Neural cell (in vitro differentiated cells): ENCODE measurements around the gene TMEM92. TPM values are rescaled to one million over a fixed set of nuclear protein-coding genes. Genes with fewer than 3 reads are reported as not detected.

ENCODE experiments used
- H2AFZ ChIP-seq: fragments of 200-600, 300-800 bp; sonication (generic), shearing (Covaris generic); 2 replicates; pipeline ENCODE4 v1.6.0; 2014; ENCODE audit warnings: low read depth, mild to moderate bottlenecking, antibody characterized with exemption, low read length, moderate library complexity
- H3F3A ChIP-seq: fragments of 200-600 bp; shearing (Covaris generic); 2 replicates; pipeline ENCODE4 v1.6.1; 2016; ENCODE audit warnings: mild to moderate bottlenecking, moderate library complexity, mixed read lengths, antibody characterized with exemption, low read length; ENCODE audit not compliant: insufficient read depth, poor library complexity, severe bottlenecking
- H3K27ac ChIP-seq: fragments of 200-600, 300-800 bp; sonication (generic), shearing (Covaris generic); 2 replicates; pipeline ENCODE4 v1.5.1; 2014; ENCODE audit warnings: mild to moderate bottlenecking, low read length, moderate library complexity
- H3K27me3 ChIP-seq: fragments of 300-800, 200-600 bp; sonication (generic), shearing (Covaris generic); 2 replicates; pipeline ENCODE4 v1.6.0; 2014; ENCODE audit warnings: mild to moderate bottlenecking, low read depth, low read length, moderate library complexity; ENCODE audit not compliant: insufficient read depth
- H3K36me3 ChIP-seq: fragments of 300-800, 200-600 bp; sonication (generic), shearing (Covaris generic); 2 replicates; pipeline ENCODE4 v1.5.1; 2014; ENCODE audit warnings: mild to moderate bottlenecking, antibody characterized with exemption, low read length, moderate library complexity; ENCODE audit not compliant: insufficient read depth
- H3K4me2 ChIP-seq: fragments of 300-800, 200-600 bp; sonication (generic), shearing (Covaris generic); 2 replicates; pipeline ENCODE4 v1.6.0; 2014; ENCODE audit warnings: mild to moderate bottlenecking, low read length
- H3K4me3 ChIP-seq: fragments of 300-800, 200-600 bp; sonication (generic), shearing (Covaris generic); 2 replicates; pipeline ENCODE4 v1.5.1; 2014; ENCODE audit warnings: mild to moderate bottlenecking, low read length, moderate library complexity
- H3K79me2 ChIP-seq: fragments of 200-600 bp; shearing (Covaris generic); replicated peaks from 2 replicates; pipeline ENCODE4 v1.6.0; 2014; ENCODE audit warnings: mild to moderate bottlenecking, low read length, moderate library complexity; ENCODE audit not compliant: insufficient read depth
- H3K9ac ChIP-seq: fragments of 300-800, 200-600 bp; sonication (generic), shearing (Covaris generic); 2 replicates; pipeline ENCODE4 v1.6.1; 2016; ENCODE audit warnings: mild to moderate bottlenecking, low read length, mixed read lengths
- H3K9me2 ChIP-seq: fragments of 200-600 bp; shearing (Covaris generic); 2 replicates; pipeline ENCODE4 v1.6.1; 2016; ENCODE audit warnings: mild to moderate bottlenecking, low read length, mixed read lengths; ENCODE audit not compliant: insufficient read depth
- H3K9me3 ChIP-seq: fragments of 200-600, 300-800 bp; sonication (generic), shearing (Covaris generic); 2 replicates; pipeline ENCODE4 v1.6.1; 2016; ENCODE audit warnings: mild to moderate bottlenecking, mixed run types, low read length, moderate library complexity, mixed read lengths
- H4K20me1 ChIP-seq: fragments of 200-600 bp; shearing (Covaris generic); 2 replicates; pipeline ENCODE4 v1.6.1; 2016; ENCODE audit warnings: mild to moderate bottlenecking, mixed run types; ENCODE audit not compliant: insufficient read depth
- EP300 ChIP-seq: fragments of 450-650 bp; conservative IDR thresholded peaks from 2 replicates; pipeline ENCODE4 v1.6.1; 2014; ENCODE audit warnings: antibody characterized with exemption, mild to moderate bottlenecking, moderate library complexity; ENCODE audit not compliant: poor library complexity, severe bottlenecking
- EZH2 ChIP-seq: fragments of 200-600, 300-800 bp; shearing (Covaris generic), sonication (generic); IDR thresholded peaks from 2 replicates; pipeline ENCODE4 v1.6.1; 2014; ENCODE audit warnings: antibody characterized with exemption, low read length, borderline replicate concordance, mild to moderate bottlenecking; ENCODE audit not compliant: insufficient read depth, poor library complexity, severe bottlenecking
- MXI1 ChIP-seq: fragments of 450-650 bp; conservative IDR thresholded peaks from 2 replicates; pipeline ENCODE4 v1.6.1; 2014; ENCODE audit warnings: antibody characterized with exemption, mild to moderate bottlenecking; ENCODE audit not compliant: poor library complexity, severe bottlenecking
- POLR2AphosphoS5 ChIP-seq: IDR thresholded peaks from 2 replicates; pipeline ENCODE4 v1.6.1; 2012
- RAD21 ChIP-seq: fragments of 450-650 bp; conservative IDR thresholded peaks from 2 replicates; pipeline ENCODE4 v1.6.1; 2014; ENCODE audit warnings: antibody characterized with exemption, mild to moderate bottlenecking, moderate library complexity
- REST ChIP-seq: IDR thresholded peaks from 2 replicates; pipeline ENCODE4 v1.6.1; 2012; ENCODE audit warnings: borderline replicate concordance
- SMC3 ChIP-seq: fragments of 450-650 bp; conservative IDR thresholded peaks from 2 replicates; pipeline ENCODE4 v1.6.1; 2014; ENCODE audit warnings: antibody characterized with exemption, mild to moderate bottlenecking, moderate library complexity; ENCODE audit not compliant: poor library complexity
- TAF1 ChIP-seq: IDR thresholded peaks from 2 replicates; pipeline ENCODE4 v1.6.1; 2012; ENCODE audit warnings: low read depth
- polyA plus RNA-seq: library from polyadenylated mRNA; depleted of rRNA; stranded (reverse); fragments of >200 nt; gene quantifications from 2 replicates; pipeline ENCODE4 v1.2.3, GENCODE V29; 2014
- TF ChIP-seq, protein P1 (sequence below): fragments of 450-650 bp; IDR thresholded peaks from 2 replicates; pipeline ENCODE4 v1.5.1; 2014; ENCODE audit warnings: antibody characterized with exemption, mild to moderate bottlenecking, moderate library complexity; ENCODE audit not compliant: poor library complexity, severe bottlenecking

TMEM92 gene
- polyA plus RNA-seq, 1 donor from 2014 or later: not detected

DNA sequence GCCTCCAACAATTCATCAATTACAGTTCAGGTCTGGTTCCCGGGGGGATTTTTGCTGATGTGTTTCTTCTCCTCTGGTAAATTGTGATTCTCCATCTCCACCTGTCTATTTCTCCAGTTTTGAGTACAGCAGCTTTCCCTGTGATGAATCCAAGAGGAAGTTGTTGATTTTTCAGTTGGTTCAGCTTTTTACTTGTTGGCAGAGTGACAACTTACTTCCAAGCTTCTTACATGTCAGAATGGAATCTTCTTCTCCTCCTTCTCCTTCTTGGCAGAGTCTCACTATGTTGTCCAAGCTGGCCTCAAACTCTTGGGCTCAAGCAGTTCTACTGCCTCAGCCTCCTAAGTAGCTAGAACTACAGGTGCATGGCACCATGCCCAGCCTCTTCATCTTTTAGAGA is 33.4 kb upstream of the TMEM92 start:
- H3K9me3 ChIP-seq: no peaks in the 10 kb centered on the region
- no peaks in the 10 kb centered on the region for H3K36me3 ChIP-seq
- H3K9me2 ChIP-seq: no peaks in the 10 kb centered on the region
- no peak for TF ChIP-seq RAD21
- no peak for TF ChIP-seq MXI1
- TF ChIP-seq EZH2: no peak
- no peak for TF ChIP-seq TAF1
- TF ChIP-seq POLR2AphosphoS5: no peak
- TF ChIP-seq, protein P1, sequence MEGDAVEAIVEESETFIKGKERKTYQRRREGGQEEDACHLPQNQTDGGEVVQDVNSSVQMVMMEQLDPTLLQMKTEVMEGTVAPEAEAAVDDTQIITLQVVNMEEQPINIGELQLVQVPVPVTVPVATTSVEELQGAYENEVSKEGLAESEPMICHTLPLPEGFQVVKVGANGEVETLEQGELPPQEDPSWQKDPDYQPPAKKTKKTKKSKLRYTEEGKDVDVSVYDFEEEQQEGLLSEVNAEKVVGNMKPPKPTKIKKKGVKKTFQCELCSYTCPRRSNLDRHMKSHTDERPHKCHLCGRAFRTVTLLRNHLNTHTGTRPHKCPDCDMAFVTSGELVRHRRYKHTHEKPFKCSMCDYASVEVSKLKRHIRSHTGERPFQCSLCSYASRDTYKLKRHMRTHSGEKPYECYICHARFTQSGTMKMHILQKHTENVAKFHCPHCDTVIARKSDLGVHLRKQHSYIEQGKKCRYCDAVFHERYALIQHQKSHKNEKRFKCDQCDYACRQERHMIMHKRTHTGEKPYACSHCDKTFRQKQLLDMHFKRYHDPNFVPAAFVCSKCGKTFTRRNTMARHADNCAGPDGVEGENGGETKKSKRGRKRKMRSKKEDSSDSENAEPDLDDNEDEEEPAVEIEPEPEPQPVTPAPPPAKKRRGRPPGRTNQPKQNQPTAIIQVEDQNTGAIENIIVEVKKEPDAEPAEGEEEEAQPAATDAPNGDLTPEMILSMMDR: no peak
- TF ChIP-seq REST: no peak
- TF ChIP-seq SMC3: no peak
- TF ChIP-seq EP300: no peak
- H3K79me2 ChIP-seq: no peaks in the 10 kb centered on the region
- H3F3A ChIP-seq: no peaks in the 10 kb centered on the region
- H3K27ac ChIP-seq: no peak overlapping the region
- H4K20me1 ChIP-seq: no peaks in the 10 kb centered on the region
- H2AFZ ChIP-seq: no peak overlapping the region
- H3K4me2 ChIP-seq: no peak overlapping the region
- no peaks in the 10 kb centered on the region for H3K27me3 ChIP-seq
- H3K9ac ChIP-seq: no peak overlapping the region
- H3K4me3 ChIP-seq: no peak overlapping the region

DNA sequence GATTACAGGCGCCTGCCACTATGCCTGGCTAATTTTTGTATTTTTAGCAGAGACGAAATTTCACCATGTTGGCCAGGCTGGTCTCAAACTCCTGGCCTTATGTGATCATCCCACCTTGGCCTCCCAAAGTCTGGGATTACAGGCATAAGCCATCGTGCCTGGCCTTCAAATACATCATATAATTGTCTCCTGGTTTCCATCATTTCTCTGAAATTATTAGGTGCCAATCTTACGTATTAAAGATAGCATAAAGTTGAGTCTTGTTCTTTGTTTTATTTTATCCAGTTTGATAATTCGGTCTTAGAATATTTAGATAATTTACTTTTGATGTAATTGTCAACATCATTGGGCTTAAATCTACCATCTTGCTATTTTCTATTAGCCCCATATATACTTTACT is 32.8 kb upstream of the TMEM92 start:
- Histone ChIP-seq H3K27me3 (no peaks in the 10 kb centered on the region), H3K79me2 (no peaks in the 10 kb centered on the region), H3K9me3 (no peaks in the 10 kb centered on the region), H3K4me2 (no peak overlapping the region), H2AFZ (no peak overlapping the region), H3F3A (no peaks in the 10 kb centered on the region), H3K36me3 (no peaks in the 10 kb centered on the region), H3K9me2 (no peaks in the 10 kb centered on the region), H3K9ac (no peak overlapping the region), H4K20me1 (no peaks in the 10 kb centered on the region), H3K27ac (no peak overlapping the region), H3K4me3 (no peak overlapping the region)
- TF ChIP-seq POLR2AphosphoS5: no peak

- H2AFZ ChIP-seq: no peak overlapping the region
- peaks cover 10% of the 10 kb centered on the region for H3K9me3 ChIP-seq
- no peaks in the 10 kb centered on the region for H3F3A ChIP-seq
- H3K79me2 ChIP-seq: no peaks in the 10 kb centered on the region
- H3K4me2 ChIP-seq: no peak overlapping the region
- no peak overlapping the region for H3K9ac ChIP-seq
- no peaks in the 10 kb centered on the region for H3K9me2 ChIP-seq
- H3K4me3 ChIP-seq: no peak overlapping the region
- no peaks in the 10 kb centered on the region for H3K36me3 ChIP-seq
- no peaks in the 10 kb centered on the region for H4K20me1 ChIP-seq
- H3K27ac ChIP-seq: no peak overlapping the region
- TF ChIP-seq TAF1 (no peak), EP300 (no peak), POLR2AphosphoS5 (no peak), MXI1 (no peak), RAD21 (no peak), SMC3 (no peak)
- TF ChIP-seq, protein P1: no peak
- H3K27me3 ChIP-seq: no peaks in the 10 kb centered on the region
Measured at GRCh38 chr17:50244771-50245170, 29.5 kb upstream of the TMEM92 start.
